Measurements from ENCODE around the gene CLCNKA. TPM values are rescaled to one million over a fixed set of nuclear protein-coding genes. Genes with fewer than 3 reads are reported as not detected.

The CLCNKA gene
- total RNA-seq, 4 donors from 2014 or later, result 2.9 TPM; not detected in 3

DNA sequence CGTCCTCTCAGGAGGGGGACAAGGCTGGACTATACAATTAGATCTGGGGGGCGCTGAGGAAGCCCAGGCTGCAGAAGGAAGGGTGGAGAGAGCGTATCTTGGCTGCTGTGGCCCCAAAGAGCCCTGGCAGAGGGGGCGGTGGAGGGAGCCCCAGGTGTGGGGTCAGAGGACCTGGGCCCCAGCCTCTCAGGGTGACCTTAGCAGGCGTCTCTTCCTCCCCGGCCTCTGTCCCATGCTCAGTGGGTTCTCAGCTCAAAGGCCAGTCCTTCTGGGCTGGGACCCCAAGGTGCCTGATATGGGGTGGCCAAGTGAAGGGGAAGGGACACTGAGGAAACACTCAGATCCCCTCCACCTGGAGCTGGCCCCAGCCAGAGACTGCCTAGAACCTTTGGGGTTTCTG, 49.8 kb downstream of the CLCNKA start:
- intact Hi-C loops (cut with DNase I; ENCODE audit: low total_unique reads), result loop anchor here (5.0 to 10.0 kb wide), 2 partner anchors 49 to 173 kb away; partner anchors contain the start of gene CLCNKA
- Histone ChIP-seq H3K4me3 (no peak overlapping the region), H3K9me3 (no peaks in the 10 kb centered on the region), H3K27ac (no peak overlapping the region), H3K4me1 (peaks cover 4 to 11% of the 10 kb centered on the region in 2 donors), H3K27me3 (no peaks in the 10 kb centered on the region), H3K36me3 (no peaks in the 10 kb centered on the region)
- TF ChIP-seq POLR2A (IDR thresholded peaks at IDR 0.05), result no peak
- no peak for TF ChIP-seq CTCF (IDR thresholded peaks at IDR 0.05)
- DNase-seq, result no peak

DNA sequence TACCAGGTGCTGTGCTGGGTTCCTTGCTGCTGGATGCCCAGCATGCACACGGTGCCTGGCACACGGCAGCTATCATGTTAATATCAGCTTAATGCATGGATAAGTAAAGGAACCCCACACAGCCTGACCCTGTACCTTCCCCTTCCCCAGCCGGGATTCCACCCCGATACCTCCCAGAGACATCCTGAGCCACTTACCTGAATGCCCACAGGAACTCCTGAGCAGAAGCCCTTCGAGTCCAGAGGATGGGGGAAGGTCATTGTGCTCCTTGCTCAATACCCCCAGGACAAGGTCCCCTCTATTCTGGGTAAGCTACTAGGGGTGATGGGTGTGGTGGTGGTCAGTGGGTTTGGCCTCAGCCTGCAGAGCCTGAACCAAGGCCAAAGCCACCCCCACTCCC, 50.3 kb downstream of the CLCNKA start:
- Histone ChIP-seq H3K4me3 (no peak overlapping the region), H3K27ac (no peak overlapping the region), H3K4me1 (peaks cover 4 to 11% of the 10 kb centered on the region in 2 donors), H3K9me3 (no peaks in the 10 kb centered on the region), H3K27me3 (no peaks in the 10 kb centered on the region), H3K36me3 (no peaks in the 10 kb centered on the region)
- intact Hi-C loops (cut with DNase I; ENCODE audit: low total_unique reads), result loop anchor here (5.0 to 10.0 kb wide), 2 partner anchors 50 to 173 kb away; partner anchors contain the start of gene CLCNKA
- no peak for DNase-seq
- TF ChIP-seq POLR2A (IDR thresholded peaks at IDR 0.05) (no peak), CTCF (IDR thresholded peaks at IDR 0.05) (no peak)

GRCh38 chr1:16072616-16073484, 51.0 kb downstream of the CLCNKA start:
- Histone ChIP-seq H3K4me1 (peaks cover 4 to 11% of the 10 kb centered on the region in 2 donors), H3K27me3 (no peaks in the 10 kb centered on the region), H3K27ac (peak overlapping the region in 1 of 2 donors; percentile 12), H3K4me3 (peak overlapping the region; percentile 25 to 40), H3K9me3 (no peaks in the 10 kb centered on the region), H3K36me3 (no peaks in the 10 kb centered on the region)
- intact Hi-C loops (cut with DNase I; ENCODE audit: low total_unique reads), result loop anchor here (5.0 to 10.0 kb wide), 2 partner anchors 51 to 172 kb away; partner anchors contain the start of gene CLCNKA
- DNase-seq, result no peak
- TF ChIP-seq CTCF (IDR thresholded peaks at IDR 0.05), result no peak
- no peak for TF ChIP-seq POLR2A (IDR thresholded peaks at IDR 0.05)

- peaks cover 4 to 11% of the 10 kb centered on the region in 2 donors for H3K4me1 ChIP-seq
- H3K4me3 ChIP-seq, result peak within 1 kb of the TSS; percentile 25 to 40
- TF ChIP-seq CTCF (IDR thresholded peaks at IDR 0.05) (peak in 3 of 4 experiments; percentile 51 to 82 (median 77)), POLR2A (IDR thresholded peaks at IDR 0.05) (no peak)
- H3K27me3 ChIP-seq, result no peaks in the 10 kb centered on the region
- H3K9me3 ChIP-seq, result no peaks in the 10 kb centered on the region
- intact Hi-C loops (cut with DNase I; ENCODE audit: low total_unique reads), result loop anchor here (5.0 to 10.0 kb wide), 2 partner anchors 51 to 171 kb away; partner anchors contain the start of gene CLCNKA
- no peak for DNase-seq
- H3K27ac ChIP-seq, result peak within 1 kb of the TSS; percentile 12 to 24
- no peaks in the 10 kb centered on the region for H3K36me3 ChIP-seq
These were observed 51.8 kb downstream of the CLCNKA start, which contains the start of gene FAM131C for GRCh38 chr1:16073490-16074119. Gene FAM131C (minus strand): TSS chr1:16073651. CDS start chr1:16073442, 209 bp downstream.
